HG03103 (cell line): ENCODE data around the gene CNTRL.
"Not testable (repeated sequence)": the region's sequence is repeated elsewhere in the genome, so short reads cannot be mapped to it uniquely, and the experiment has no call there.

Experiments
- ATAC-seq: cut with Tn5 transposase; IDR thresholded peaks from one replicate; pipeline ENCODE4 v1.9.1; 2021; ENCODE audit warnings: low read depth; ENCODE audit not compliant: unreplicated experiment

Gene CNTRL

GRCh38 chr9:121178676-121179372 is 104.1 kb downstream of the CNTRL start:
- ATAC-seq, result no peak

GRCh38 chr9:121179373-121179721 is 104.6 kb downstream of the CNTRL start:
- ATAC-seq, result not testable (repeated sequence)

GRCh38 chr9:121179930-121180681 is 105.4 kb downstream of the CNTRL start:
- no peak for ATAC-seq

DNA sequence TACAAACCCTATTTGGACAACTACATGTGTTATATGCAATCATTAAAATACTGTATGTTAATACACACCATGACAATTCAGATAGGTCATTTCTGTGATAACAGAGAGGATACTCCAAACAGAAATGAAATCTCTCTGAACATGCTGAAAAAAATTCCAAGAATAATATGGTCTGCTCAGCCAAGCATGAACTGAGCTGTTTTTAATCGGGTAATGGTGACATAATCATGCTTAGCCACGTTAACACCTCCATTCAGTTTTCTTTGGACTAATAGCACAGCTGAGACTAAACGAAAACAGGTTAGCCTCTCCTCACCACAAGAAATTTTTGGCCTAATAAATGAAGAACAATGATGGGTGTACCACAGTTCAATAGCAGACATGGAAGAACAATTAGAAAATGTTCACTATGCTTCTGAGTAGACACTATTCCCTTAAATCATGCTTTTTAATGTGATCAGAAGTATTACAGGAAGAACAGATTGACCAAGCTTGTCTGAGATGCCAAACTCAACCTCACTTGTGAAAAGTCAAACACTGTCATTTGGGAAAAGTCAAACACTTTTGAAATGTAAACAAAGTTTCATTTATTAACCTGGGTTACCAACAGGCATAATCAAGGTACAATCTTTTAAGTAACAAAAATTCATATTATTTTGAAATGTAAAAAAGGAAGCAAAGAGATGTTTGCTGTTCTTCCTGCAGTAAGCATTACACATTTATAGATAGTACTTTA is 107.5 kb downstream of the CNTRL start:
- ATAC-seq, result no peak

- ATAC-seq, result no peak
These were observed 108.2 kb downstream of the CNTRL start for GRCh38 chr9:121182989-121183388.

GRCh38 chr9:121183666-121184423 is 109.1 kb downstream of the CNTRL start:
- no peak for ATAC-seq

DNA sequence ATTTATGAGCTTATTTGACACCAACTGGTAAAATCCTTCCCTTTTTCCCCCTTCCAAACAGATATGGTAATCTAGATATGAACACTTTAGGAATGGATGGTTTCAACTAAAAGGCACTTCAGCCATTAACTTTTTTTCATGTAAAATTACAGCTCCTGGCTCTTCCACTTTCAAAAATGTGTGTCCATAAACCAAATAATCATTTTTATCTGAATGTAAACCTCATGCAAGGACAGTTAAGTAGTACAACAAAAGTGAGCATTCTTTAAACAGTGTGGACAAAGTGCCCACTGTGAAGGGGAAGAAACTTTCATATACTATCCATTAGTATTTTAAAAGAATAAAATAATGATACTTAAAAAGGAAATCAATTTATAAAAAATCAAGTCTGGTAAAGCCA is 109.7 kb downstream of the CNTRL start:
- no peak for ATAC-seq

- no peak for ATAC-seq
These were observed 110.5 kb downstream of the CNTRL start for GRCh38 chr9:121185178-121185745.

DNA sequence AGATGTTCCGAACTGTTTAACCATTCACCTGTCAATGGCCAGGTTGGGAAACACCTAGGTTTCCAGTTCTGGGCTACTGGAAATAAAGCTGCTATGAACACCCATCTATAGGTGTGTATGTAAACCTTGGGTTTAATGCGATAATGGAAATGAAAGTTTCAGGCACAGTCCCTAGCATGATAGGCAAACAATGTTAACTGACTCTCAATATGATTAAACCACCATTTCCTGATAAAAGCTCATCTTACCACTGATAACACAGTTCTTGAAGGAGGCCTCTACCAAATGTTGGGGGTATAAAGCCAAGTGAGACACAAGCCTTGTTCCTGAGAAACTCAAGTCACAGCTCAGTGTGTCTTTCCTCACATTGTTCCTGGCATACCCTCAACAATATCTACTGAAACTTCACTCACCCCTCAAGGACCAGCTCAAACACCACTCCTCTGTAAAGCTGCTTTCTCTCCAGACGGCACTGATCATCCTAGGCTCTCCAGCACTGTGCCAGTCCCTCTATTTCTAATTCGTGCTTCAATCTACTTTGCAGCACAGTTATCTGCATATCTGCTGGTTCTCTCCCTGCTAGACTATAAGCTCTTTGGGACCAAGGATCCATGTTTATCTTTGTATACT is 111.1 kb downstream of the CNTRL start:
- no peak for ATAC-seq

GRCh38 chr9:121187636-121188305 is 113.0 kb downstream of the CNTRL start:
- no peak for ATAC-seq

GRCh38 chr9:121189006-121189405 is 114.3 kb downstream of the CNTRL start:
- no peak for ATAC-seq

DNA sequence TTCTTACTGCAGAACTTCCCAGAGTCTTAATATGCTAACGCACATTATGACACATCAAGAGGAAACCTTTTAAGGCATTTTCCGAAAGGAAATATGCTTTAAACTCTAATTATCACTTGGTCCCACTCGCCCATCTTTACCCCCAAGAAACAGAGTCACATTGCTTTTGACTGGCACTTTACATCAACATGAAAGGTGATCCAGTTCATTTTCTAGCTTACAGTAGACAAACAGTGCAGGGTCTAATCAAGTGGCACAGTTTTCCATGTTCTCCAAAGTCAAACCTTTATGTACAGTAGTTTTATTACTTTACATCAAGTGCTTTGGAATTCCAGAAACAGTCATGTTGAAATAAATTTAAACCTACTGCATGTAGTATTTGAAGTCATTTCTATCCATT is 114.9 kb downstream of the CNTRL start:
- no peak for ATAC-seq

DNA sequence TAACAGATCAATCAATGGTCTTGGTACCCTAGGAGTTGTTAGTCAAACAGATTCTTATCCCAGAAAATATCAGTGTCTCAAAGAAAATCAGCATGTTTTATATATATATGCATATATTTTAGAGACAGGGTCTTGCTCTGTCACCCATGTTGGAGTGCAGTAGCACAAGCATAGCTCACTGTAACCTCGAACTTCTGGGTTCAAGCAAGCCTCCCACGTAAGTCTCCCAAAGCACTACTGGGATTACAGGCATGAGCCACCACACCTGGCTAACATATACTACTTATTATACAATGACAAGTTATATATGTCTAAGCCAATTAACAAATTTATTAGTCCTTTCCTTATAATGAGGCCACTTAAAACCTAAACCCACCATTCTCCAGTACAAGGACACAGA is 116.5 kb downstream of the CNTRL start:
- ATAC-seq, result no peak

- ATAC-seq, result no peak
These were observed 117.8 kb downstream of the CNTRL start for GRCh38 chr9:121192518-121192917.

- no peak for ATAC-seq
These were observed 118.3 kb downstream of the CNTRL start for GRCh38 chr9:121192959-121193640.

DNA sequence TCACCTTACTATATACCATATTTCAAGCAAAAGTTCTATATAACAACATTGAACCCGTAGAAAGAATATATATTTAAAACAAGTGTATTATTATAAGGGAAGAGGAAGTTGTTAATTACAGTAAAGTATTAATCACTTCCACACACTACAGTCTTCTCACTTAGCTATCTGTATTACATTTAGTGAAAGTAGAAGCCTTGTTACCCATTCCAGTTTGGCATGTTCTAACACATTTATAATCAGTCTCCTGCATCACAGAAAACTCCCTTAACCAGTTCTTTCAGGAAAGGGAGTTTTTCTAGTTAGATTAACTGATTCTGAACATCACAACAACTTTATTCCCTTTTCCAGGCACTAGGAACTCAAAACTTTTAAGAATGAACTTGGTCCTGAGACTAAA is 120.0 kb downstream of the CNTRL start:
- ATAC-seq, result no peak

- ATAC-seq, result no peak
These were observed 121.6 kb downstream of the CNTRL start for GRCh38 chr9:121196389-121196788.

DNA sequence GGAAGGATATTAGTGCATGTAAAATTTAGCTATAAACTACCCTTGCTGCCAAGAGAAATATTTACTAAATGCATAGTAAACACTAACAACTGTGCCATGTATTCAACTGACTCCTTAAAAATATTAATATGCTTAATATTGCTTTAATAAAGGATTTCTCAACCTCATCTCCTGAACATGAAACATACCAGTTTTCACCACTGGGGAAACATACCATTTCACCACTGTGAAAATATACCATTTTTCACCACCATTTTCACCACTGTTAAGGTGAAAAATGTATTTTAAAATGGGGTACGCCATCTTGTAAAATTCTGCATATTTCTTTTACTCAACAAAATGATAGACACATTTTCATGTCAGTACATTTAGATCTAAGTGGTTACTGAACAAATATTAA is 122.4 kb downstream of the CNTRL start:
- no peak for ATAC-seq

DNA sequence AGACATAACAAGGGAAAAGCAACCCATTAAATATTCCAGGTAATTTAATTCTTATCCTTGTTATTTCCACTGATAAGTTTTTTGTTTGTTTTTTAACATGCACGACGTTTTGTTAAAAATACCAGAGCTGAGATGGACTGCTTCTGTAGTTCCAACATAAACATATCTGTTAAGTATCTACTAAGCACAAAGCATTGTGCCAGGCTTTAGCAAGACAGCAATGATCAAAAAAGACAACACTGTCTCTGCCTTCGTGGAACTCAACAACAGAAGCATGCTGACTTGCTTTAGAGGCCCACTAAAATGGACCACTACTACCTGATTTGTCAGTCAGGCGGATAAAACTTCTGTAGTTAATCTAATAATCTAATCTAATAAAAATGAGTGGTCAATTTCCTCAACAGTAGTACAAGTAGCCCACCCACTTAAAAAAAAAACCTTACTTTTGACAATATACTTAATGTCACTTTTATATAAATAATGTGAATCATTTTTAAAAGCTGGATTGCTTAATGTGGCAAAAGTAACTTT is 123.8 kb downstream of the CNTRL start:
- ATAC-seq, result no peak
